A549 treated with AZD2906 at 1 μM for 4 hours (cell line): ENCODE data around the gene UBC. TPM values are rescaled to one million over a fixed set of nuclear protein-coding genes. Genes with fewer than 3 reads are reported as not detected.

Source experiments
- total RNA-seq: library from RNA; stranded (reverse); fragments of 200-300 nt; extraction: Qiagen RNA extraction; gene quantifications from 5 replicates; pipeline ENCODE4 v1.2.3, GENCODE V29; 2022

The UBC gene
- 1,366 to 1,680 TPM (median 1,470 TPM) in 5 replicates for total RNA-seq

DNA sequence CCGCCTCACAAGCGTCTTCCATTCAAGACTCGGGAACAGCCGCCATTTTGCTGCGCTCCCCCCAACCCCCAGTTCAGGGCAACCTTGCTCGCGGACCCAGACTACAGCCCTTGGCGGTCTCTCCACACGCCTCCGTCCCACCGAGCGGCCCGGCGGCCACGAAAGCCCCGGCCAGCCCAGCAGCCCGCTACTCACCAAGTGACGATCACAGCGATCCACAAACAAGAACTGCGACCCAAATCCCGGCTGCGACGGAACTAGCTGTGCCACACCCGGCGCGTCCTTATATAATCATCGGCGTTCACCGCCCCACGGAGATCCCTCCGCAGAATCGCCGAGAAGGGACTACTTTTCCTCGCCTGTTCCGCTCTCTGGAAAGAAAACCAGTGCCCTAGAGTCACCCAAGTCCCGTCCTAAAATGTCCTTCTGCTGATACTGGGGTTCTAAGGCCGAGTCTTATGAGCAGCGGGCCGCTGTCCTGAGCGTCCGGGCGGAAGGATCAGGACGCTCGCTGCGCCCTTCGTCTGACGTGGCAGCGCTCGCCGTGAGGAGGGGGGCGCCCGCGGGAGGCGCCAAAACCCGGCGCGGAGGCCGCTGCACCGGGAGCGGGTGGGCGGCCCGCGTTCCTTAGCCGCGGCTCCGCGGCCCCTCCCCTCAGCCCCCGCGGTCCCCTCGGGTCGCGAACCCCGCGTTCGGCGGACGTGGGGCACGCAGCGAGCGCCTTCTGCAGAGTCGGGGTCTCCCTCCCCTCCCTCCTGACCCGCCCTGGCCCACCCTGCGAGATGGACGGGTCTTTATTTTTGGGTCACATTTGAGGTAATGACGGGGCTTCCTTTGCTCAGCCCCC, at the start of gene UBC:
TSS of gene UBC (minus strand) at position 259 of the 847 bp plus-strand sequence. CDS start 879 bp downstream, outside the sequence.

DNA sequence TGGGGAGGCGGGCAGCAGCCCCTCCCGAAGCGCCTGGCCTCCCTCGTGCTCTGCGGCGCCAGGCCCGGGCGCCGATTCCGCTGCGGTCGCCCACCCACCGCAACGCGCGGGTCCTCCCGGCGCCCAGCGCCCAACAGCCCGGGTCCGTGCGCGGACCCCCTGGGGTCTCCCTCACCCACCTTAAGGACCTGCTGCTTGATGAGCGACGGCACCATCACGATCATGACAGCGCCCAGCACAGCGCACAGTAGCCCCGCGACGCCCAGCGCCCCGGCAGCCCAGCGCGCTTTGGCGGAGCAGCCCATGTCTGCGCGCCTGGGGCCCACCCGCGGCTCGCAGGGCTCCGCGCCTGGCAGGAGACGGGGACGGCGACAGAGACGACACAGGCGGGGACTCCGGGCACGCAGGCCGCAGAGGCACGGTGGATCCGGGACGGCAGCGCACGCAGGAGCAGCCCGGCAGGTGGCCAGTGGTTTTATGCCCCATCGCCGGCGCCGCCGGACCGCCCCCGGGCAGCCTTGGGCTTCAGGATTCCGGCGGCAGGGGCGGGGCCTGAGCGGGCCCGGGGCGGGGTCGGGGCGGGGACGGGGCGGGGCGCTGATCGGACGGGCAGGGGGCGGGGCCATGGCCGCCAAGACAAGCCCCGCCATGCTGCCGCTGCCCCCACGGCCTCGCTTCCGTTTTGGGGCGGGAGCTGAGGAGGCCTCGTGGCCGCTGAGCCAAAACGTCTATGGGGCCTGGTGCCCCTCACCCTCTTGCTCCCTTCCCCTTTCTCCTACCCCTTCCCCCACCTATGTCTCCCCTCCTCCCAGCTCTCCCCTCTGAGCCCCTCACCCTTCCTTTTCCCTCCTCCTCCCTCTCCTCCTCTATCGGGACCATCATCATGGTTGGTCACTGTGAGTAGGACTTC, 50.8 kb downstream of the UBC start, which contains the start of gene SCARB1:
TSS of gene SCARB1 (minus strand) at position 449 of the 910 bp plus-strand sequence. CDS start at position 305, 144 bp downstream.

Other genes with a start within 250 kb of the UBC start
- gene SCARB1, start 50.8 kb downstream of the UBC start, total RNA-seq: 113 to 173 TPM (median 162 TPM) in 5 replicates
- 32.8 to 42.0 TPM (median 38.1 TPM) in 5 replicates for gene DHX37, start 74.5 kb upstream of the UBC start, total RNA-seq
- 17.5 to 19.5 TPM (median 18.0 TPM) in 5 replicates for gene BRI3BP, start 79.0 kb upstream of the UBC start, total RNA-seq
- 20.1 to 20.9 TPM (median 20.6 TPM) in 5 replicates for gene AACS, start 150.8 kb upstream of the UBC start, total RNA-seq